Measurements from ENCODE around the gene DEPDC7. TPM values are rescaled to one million over a fixed set of nuclear protein-coding genes. Genes with fewer than 3 reads are reported as not detected.

Gene DEPDC7
- total and polyA plus RNA-seq, 9 of the 15 experiments (the other 6 are each of a cell fraction or from before 2014, with no cell fraction given), result 5.4 to 19.9 (median 12.0) TPM

- TF ChIP-seq HOMEZ (CRISPR knock-in tag; IDR thresholded peaks at IDR 0.05), result no peak
- TF ChIP-seq ZNF133 (CRISPR knock-in tag; IDR thresholded peaks at IDR 0.05), result no peak
- TF ChIP-seq ZNF668 (CRISPR knock-in tag; IDR thresholded peaks at IDR 0.05), result no peak
- no peak for TF ChIP-seq GTF2A2 (tag; IDR thresholded peaks at IDR 0.05)
- TF ChIP-seq HDAC2 (IDR thresholded peaks at IDR 0.05), result no peak
- TF ChIP-seq TCF7L2 (IDR thresholded peaks at IDR 0.05; ENCODE audit: low read depth, low read length), result no peak
- no peak for TF ChIP-seq MEIS2 (IDR thresholded peaks at IDR 0.05; ENCODE audit: partially characterized antibody)
- no peak for TF ChIP-seq ATF3 (IDR thresholded peaks at IDR 0.05)
- no peak for TF ChIP-seq ATF3 (CRISPR knock-in tag; conservative IDR thresholded peaks at IDR 0.05)
- TF ChIP-seq STAT5B (CRISPR knock-in tag; IDR thresholded peaks at IDR 0.05), result no peak
Observed at GRCh38 chr11:33043221-33043830, 27.6 kb downstream of the DEPDC7 start (continued).
